KMS-11 (cell line): Measurements from ENCODE around the gene PAOX.

Source experiments
- H2AFZ ChIP-seq: fragments of 200-600 bp; sonication (generic); 2 replicates; pipeline ENCODE4 v1.6.1; 2016; ENCODE audit warnings: antibody characterized with exemption, mixed run types, low read depth
- H3K27ac ChIP-seq: fragments of 200-600 bp; sonication (generic); 2 replicates; pipeline ENCODE4 v1.6.1; 2016; ENCODE audit warnings: mild to moderate bottlenecking, mixed run types
- H3K27me3 ChIP-seq: fragments of 200-600 bp; sonication (generic); 2 replicates; pipeline ENCODE4 v1.6.1; 2017; ENCODE audit warnings: mild to moderate bottlenecking, low read depth, mixed run types, moderate library complexity; ENCODE audit not compliant: insufficient read depth
- H3K36me3 ChIP-seq: fragments of 200-600 bp; sonication (generic); 2 replicates; pipeline ENCODE4 v1.6.1; 2017; ENCODE audit warnings: mild to moderate bottlenecking, mixed run types; ENCODE audit not compliant: insufficient read depth
- H3K4me1 ChIP-seq: fragments of 200-600 bp; sonication (generic); 2 replicates; pipeline ENCODE4 v1.6.1; 2016; ENCODE audit warnings: mild to moderate bottlenecking, low read depth, mixed run types; ENCODE audit not compliant: poor library complexity, severe bottlenecking
- H3K4me2 ChIP-seq: fragments of 200-600 bp; sonication (generic); 2 replicates; pipeline ENCODE4 v1.7.0; 2016; ENCODE audit warnings: mild to moderate bottlenecking, mixed run types
- H3K4me3 ChIP-seq: fragments of 200-600 bp; sonication (generic); IDR thresholded peaks from 2 replicates; pipeline ENCODE4 v1.6.1; 2017; ENCODE audit warnings: low read depth, low read length, mixed read lengths; ENCODE audit not compliant: insufficient read depth
- H3K79me2 ChIP-seq: fragments of 200-600 bp; sonication (generic); 2 replicates; pipeline ENCODE4 v1.6.1; 2016; ENCODE audit warnings: low read depth, mixed run types; ENCODE audit not compliant: insufficient read depth
- H3K9ac ChIP-seq: fragments of 200-600 bp; sonication (generic); 2 replicates; pipeline ENCODE4 v1.6.1; 2016; ENCODE audit warnings: mild to moderate bottlenecking, mixed run types
- H4K20me1 ChIP-seq: fragments of 200-600 bp; sonication (generic); 2 replicates; pipeline ENCODE4 v1.6.1; 2016; ENCODE audit warnings: mild to moderate bottlenecking, mixed run types; ENCODE audit not compliant: insufficient read depth
- TF ChIP-seq, protein P1 (sequence below): fragments of 200-600 bp; sonication (generic); conservative IDR thresholded peaks from 2 replicates; pipeline ENCODE4 v1.6.1; 2017; ENCODE audit warnings: low read depth, mild to moderate bottlenecking, antibody characterized with exemption, low read length, moderate library complexity, mixed read lengths

PAOX gene

DNA sequence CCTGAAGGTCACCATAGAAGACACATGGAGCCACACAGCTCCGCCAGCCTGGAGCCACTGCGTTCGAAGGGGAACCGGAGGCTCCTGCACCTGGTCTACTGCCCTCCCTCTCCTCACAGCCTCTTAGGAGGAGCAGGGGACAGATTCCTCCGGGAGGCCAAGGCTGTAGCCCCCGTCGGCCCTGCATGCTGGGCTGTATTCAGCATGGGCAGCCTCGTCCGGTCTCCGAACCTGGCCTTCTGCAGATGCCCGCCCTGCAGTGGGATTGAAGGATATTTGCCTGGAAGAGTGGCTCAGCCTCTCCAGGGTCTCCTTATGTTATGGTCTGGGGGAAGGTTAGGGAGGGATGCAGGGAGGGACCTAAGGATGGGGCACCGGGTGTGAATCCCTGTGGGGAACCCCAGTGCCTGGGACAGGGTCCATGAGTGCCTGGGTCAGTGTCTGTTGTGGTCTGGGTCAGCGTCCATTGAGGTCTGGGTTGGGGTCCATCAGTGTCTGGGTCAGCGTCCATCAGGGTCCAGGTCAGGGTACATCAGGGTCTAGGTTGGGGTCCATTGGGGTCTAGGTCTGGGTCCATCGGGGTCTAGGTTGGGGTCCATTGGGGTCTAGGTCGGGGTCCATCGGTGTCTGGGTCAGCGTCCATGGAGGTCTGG is 61.7 kb downstream of the PAOX start:
- no peaks in the 10 kb centered on the region for H4K20me1 ChIP-seq
- H3K4me2 ChIP-seq: no peak overlapping the region

More for the DNA sequence above, 61.7 kb downstream of the PAOX start:
- H3K36me3 ChIP-seq: no peaks in the 10 kb centered on the region
- H3K9ac ChIP-seq: no peak overlapping the region
- TF ChIP-seq, protein P1, sequence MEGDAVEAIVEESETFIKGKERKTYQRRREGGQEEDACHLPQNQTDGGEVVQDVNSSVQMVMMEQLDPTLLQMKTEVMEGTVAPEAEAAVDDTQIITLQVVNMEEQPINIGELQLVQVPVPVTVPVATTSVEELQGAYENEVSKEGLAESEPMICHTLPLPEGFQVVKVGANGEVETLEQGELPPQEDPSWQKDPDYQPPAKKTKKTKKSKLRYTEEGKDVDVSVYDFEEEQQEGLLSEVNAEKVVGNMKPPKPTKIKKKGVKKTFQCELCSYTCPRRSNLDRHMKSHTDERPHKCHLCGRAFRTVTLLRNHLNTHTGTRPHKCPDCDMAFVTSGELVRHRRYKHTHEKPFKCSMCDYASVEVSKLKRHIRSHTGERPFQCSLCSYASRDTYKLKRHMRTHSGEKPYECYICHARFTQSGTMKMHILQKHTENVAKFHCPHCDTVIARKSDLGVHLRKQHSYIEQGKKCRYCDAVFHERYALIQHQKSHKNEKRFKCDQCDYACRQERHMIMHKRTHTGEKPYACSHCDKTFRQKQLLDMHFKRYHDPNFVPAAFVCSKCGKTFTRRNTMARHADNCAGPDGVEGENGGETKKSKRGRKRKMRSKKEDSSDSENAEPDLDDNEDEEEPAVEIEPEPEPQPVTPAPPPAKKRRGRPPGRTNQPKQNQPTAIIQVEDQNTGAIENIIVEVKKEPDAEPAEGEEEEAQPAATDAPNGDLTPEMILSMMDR: no peak
- H3K4me1 ChIP-seq: no peaks in the 10 kb centered on the region
- H3K27me3 ChIP-seq: no peaks in the 10 kb centered on the region
- no peak overlapping the region for H2AFZ ChIP-seq
- no peak overlapping the region for H3K4me3 ChIP-seq
- H3K27ac ChIP-seq: no peak overlapping the region
- H3K79me2 ChIP-seq: no peaks in the 10 kb centered on the region
